GM10266 (cell line): ENCODE data around the gene ANKRD11.

Experiments used
- DNase-seq: peaks from one replicate; pipeline ENCODE4 v3.0.0; 2012; ENCODE audit errors: extremely low spot score
- CTCF ChIP-seq: IDR thresholded peaks from 2 replicates; pipeline ENCODE4 v1.5.1; 2012; ENCODE audit warnings: mild to moderate bottlenecking, low read depth; ENCODE audit not compliant: control insufficient read depth, insufficient read depth; ENCODE audit errors: missing control alignments

ANKRD11 gene

GRCh38 chr16:89291776-89292175 is 198.6 kb downstream of the ANKRD11 start:
- no peak for DNase-seq
- TF ChIP-seq CTCF, result no peak

- TF ChIP-seq CTCF, result no peak
- no peak for DNase-seq
These were observed 199.0 kb downstream of the ANKRD11 start for GRCh38 chr16:89291363-89291762.

- DNase-seq, result no peak
- no peak for TF ChIP-seq CTCF
These were observed 199.5 kb downstream of the ANKRD11 start for GRCh38 chr16:89290887-89291286.

GRCh38 chr16:89290472-89290871 is 199.9 kb downstream of the ANKRD11 start:
- no peak for TF ChIP-seq CTCF

GRCh38 chr16:89289428-89290395 is 200.6 kb downstream of the ANKRD11 start:
- peak; percentile 85 for TF ChIP-seq CTCF
- peak; percentile 96 for DNase-seq

More at GRCh38 chr16:89290472-89290871, 199.9 kb downstream of the ANKRD11 start:
- DNase-seq, result no peak

- no peak for TF ChIP-seq CTCF
- DNase-seq, result no peak
These were observed 201.4 kb downstream of the ANKRD11 start for GRCh38 chr16:89288966-89289365.

- TF ChIP-seq CTCF, result no peak
- DNase-seq, result no peak
These were observed 201.8 kb downstream of the ANKRD11 start for GRCh38 chr16:89288577-89288844.
